DND-41 (cell line): Measurements from ENCODE around the gene PES1.

Experiments
- CTCF ChIP-seq: IDR thresholded peaks from 2 replicates; pipeline ENCODE4 v1.5.1; 2012; ENCODE audit warnings: borderline replicate concordance, low read length, moderate library complexity, mild to moderate bottlenecking; ENCODE audit not compliant: poor library complexity, severe bottlenecking; ENCODE audit errors: extremely low read depth
- EZH2 ChIP-seq: IDR thresholded peaks from 3 replicates; pipeline ENCODE4 v1.6.1; 2012; ENCODE audit warnings: borderline replicate concordance, low read depth, mild to moderate bottlenecking, moderate library complexity, low read length, inconsistent platforms; ENCODE audit not compliant: severe bottlenecking

GRCh38 chr22:30601464-30601863 is 9.8 kb upstream of the PES1 start:
- no peak for TF ChIP-seq CTCF
- no peak for TF ChIP-seq EZH2
